Activated CD8-positive, alpha-beta memory T cell treated with anti-CD3 and anti-CD28 coated beads for 36 hours (primary cell): ENCODE data around the gene MUC22. TPM values are rescaled to one million over a fixed set of nuclear protein-coding genes. Genes with fewer than 3 reads are reported as not detected.
"Not testable (repeated sequence)": the region's sequence is repeated elsewhere in the genome, so short reads cannot be mapped to it uniquely, and the experiment has no call there.

ENCODE experiments used
- CTCF ChIA-PET: fragments of 350-600 bp; sonication (Branson Sonifier 250); formaldehyde crosslinking; loops from one replicate; lab custom pipeline; 2021; ENCODE audit warnings: antibody characterized with exemption; lab: Charles Lee
- POLR2A ChIA-PET: fragments of 350-600 bp; sonication (Branson Sonifier 250); formaldehyde crosslinking; loops from one replicate; lab custom pipeline; 2021; ENCODE audit warnings: antibody characterized with exemption; lab: Charles Lee
- total RNA-seq, 2 experiments: library from RNA; stranded (reverse); gene quantifications; one replicate each; pipeline ENCODE4 v1.2.3, GENCODE V29; 2021

The MUC22 gene
- total RNA-seq, 2 experiments from 2014 or later: not detected

- POLR2A ChIA-PET: no interaction called here
- CTCF ChIA-PET: no interaction called here
These were observed 15.3 kb downstream of the MUC22 start for GRCh38 chr6:31025595-31025994.

- ChIA-PET POLR2A (no interaction called here), CTCF (no interaction called here)
These were observed 20.8 kb downstream of the MUC22 start for GRCh38 chr6:31031095-31031494.

- ChIA-PET CTCF (no interaction called here), POLR2A (no interaction called here)
These were observed 22.8 kb downstream of the MUC22 start for GRCh38 chr6:31033075-31033474.

GRCh38 chr6:31035862-31036497 is 25.7 kb downstream of the MUC22 start:
- CTCF ChIA-PET: interaction anchor here (0.6 kb wide), 1 partner anchor 95 kb away, joined by 3 read pairs; the partner anchor contains the start of gene MUCL3
- POLR2A ChIA-PET: no interaction called here

GRCh38 chr6:31037169-31037568 is 26.9 kb downstream of the MUC22 start:
- CTCF ChIA-PET: no interaction called here
- POLR2A ChIA-PET: no interaction called here

GRCh38 chr6:31037682-31038081 is 27.4 kb downstream of the MUC22 start:
- ChIA-PET CTCF (no interaction called here), POLR2A (no interaction called here)

GRCh38 chr6:31038559-31038958 is 28.3 kb downstream of the MUC22 start:
- CTCF ChIA-PET: no interaction called here
- POLR2A ChIA-PET: no interaction called here

GRCh38 chr6:31040801-31041200 is 30.5 kb downstream of the MUC22 start:
- CTCF ChIA-PET: interaction anchor here (0.5 kb wide), 1 partner anchor 60 kb away, joined by 4 read pairs; no protein-coding TSS in a partner anchor
- POLR2A ChIA-PET: no interaction called here

GRCh38 chr6:31041372-31041974 is 31.2 kb downstream of the MUC22 start:
- CTCF ChIA-PET: no interaction called here
- POLR2A ChIA-PET: no interaction called here

- POLR2A ChIA-PET: no interaction called here
These were observed 32.5 kb downstream of the MUC22 start for GRCh38 chr6:31042806-31043205.

GRCh38 chr6:31048099-31048498 is 37.8 kb downstream of the MUC22 start:
- CTCF ChIA-PET: no interaction called here

More at GRCh38 chr6:31042806-31043205, 32.5 kb downstream of the MUC22 start:
- CTCF ChIA-PET: interaction anchor here (0.6 to 1.6 kb wide), 6 partner anchors 9 to 561 kb away, joined by 3 to 8 read pairs (median 4); no protein-coding TSS in a partner anchor

GRCh38 chr6:31049518-31049917 is 39.2 kb downstream of the MUC22 start:
- CTCF ChIA-PET: no interaction called here
- POLR2A ChIA-PET: interaction anchor here (0.7 kb wide), 2 partner anchors 125 to 324 kb away, joined by 3 to 5 read pairs; no protein-coding TSS in a partner anchor

More at GRCh38 chr6:31048099-31048498, 37.8 kb downstream of the MUC22 start:
- POLR2A ChIA-PET: no interaction called here

- POLR2A ChIA-PET: not testable (repeated sequence)
- CTCF ChIA-PET: interaction anchor here (0.9 kb wide), 1 partner anchor 34 kb away, joined by 3 read pairs; no protein-coding TSS in a partner anchor
These were observed 42.9 kb downstream of the MUC22 start for GRCh38 chr6:31053187-31053586.

- CTCF ChIA-PET: interaction anchor here (0.5 kb wide), 1 partner anchor 11 kb away, joined by 4 read pairs; no protein-coding TSS in a partner anchor
- POLR2A ChIA-PET: no interaction called here
These were observed 43.6 kb downstream of the MUC22 start for GRCh38 chr6:31053873-31054272.

- CTCF ChIA-PET: no interaction called here
- POLR2A ChIA-PET: no interaction called here
These were observed 45.2 kb downstream of the MUC22 start for GRCh38 chr6:31055441-31055840.

- ChIA-PET POLR2A (no interaction called here), CTCF (interaction anchor here (0.6 kb wide), 1 partner anchor 49 kb away, joined by 3 read pairs; no protein-coding TSS in a partner anchor)
These were observed 47.2 kb downstream of the MUC22 start for GRCh38 chr6:31057426-31058003.

GRCh38 chr6:31058128-31058894 is 48.0 kb downstream of the MUC22 start:
- ChIA-PET POLR2A (no interaction called here), CTCF (interaction anchor here (0.6 kb wide), 1 partner anchor 50 kb away, joined by 3 read pairs; no protein-coding TSS in a partner anchor)

GRCh38 chr6:31060145-31060544 is 49.9 kb downstream of the MUC22 start:
- CTCF ChIA-PET: interaction anchor here (1.0 kb wide), 1 partner anchor 27 kb away, joined by 4 read pairs; no protein-coding TSS in a partner anchor
- POLR2A ChIA-PET: no interaction called here

- ChIA-PET POLR2A (no interaction called here), CTCF (no interaction called here)
These were observed 53.7 kb downstream of the MUC22 start for GRCh38 chr6:31063906-31064435.
